ENCODE measurements around the gene BRIP1. TPM values are rescaled to one million over a fixed set of nuclear protein-coding genes. Genes with fewer than 3 reads are reported as not detected.

BRIP1 gene
- total RNA-seq, 4 donors from 2014 or later = 1.0 to 13.0 TPM; not detected in 2

DNA sequence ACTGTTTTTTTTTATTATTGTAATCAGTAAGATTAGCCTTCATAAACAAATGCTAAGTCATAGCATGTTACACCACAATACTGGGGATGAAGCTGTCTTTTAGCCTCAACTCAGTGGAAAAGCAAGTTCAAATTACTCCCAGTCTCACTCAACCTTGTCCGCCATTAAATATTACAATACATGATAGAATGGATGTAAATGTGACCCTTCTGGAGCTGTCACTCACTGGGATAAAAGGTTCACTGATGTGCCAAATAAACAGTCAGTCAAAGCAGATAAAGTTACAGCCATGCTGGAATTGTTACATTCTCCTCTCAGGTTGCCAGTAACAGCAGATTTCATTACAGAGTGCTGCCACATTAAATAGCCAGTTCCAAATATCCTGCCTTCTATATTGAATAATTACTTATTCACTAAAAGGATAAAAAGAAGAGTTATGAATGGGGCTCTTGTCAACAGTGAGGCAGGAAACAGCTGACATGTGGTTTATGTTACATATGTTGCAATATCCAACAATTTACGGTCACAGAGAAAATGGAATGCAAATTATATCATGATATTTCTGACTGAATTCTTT, 53.4 kb downstream of the BRIP1 start:
- Histone ChIP-seq H3K9me3 (no peaks in the 10 kb centered on the region), H3K36me3 (no peaks in the 10 kb centered on the region), H3K27me3 (no peaks in the 10 kb centered on the region), H3K4me1 (no peaks in the 10 kb centered on the region), H3K4me3 (no peak overlapping the region), H3K27ac (no peak overlapping the region)
- DNase-seq = no peak
- TF ChIP-seq POLR2A (IDR thresholded peaks at IDR 0.05) = no peak
- TF ChIP-seq, protein P1, sequence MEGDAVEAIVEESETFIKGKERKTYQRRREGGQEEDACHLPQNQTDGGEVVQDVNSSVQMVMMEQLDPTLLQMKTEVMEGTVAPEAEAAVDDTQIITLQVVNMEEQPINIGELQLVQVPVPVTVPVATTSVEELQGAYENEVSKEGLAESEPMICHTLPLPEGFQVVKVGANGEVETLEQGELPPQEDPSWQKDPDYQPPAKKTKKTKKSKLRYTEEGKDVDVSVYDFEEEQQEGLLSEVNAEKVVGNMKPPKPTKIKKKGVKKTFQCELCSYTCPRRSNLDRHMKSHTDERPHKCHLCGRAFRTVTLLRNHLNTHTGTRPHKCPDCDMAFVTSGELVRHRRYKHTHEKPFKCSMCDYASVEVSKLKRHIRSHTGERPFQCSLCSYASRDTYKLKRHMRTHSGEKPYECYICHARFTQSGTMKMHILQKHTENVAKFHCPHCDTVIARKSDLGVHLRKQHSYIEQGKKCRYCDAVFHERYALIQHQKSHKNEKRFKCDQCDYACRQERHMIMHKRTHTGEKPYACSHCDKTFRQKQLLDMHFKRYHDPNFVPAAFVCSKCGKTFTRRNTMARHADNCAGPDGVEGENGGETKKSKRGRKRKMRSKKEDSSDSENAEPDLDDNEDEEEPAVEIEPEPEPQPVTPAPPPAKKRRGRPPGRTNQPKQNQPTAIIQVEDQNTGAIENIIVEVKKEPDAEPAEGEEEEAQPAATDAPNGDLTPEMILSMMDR (IDR thresholded peaks at IDR 0.05) = no peak
- intact Hi-C loops (cut with DNase I; ENCODE audit: low total_unique reads) = no loop called here

DNA sequence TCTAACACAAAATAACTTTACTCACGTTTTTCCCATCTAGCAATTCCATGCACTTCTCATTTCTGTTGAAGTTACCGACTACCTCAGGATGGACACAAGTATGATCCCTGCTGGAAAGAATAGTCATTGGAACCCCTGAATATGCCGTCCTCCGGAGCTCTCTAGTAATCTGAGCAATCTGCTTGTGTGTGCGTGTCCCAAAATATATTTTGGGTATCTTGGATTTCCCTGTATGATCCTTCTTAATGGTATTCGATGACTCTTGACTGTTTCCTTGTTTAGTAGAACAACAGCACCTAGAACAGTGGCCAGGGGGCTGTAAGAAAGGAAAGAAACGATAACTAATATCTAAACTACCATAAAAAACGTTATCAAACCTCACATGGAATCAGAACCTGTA, 54.9 kb downstream of the BRIP1 start:
- Histone ChIP-seq H3K36me3 (no peaks in the 10 kb centered on the region), H3K27me3 (no peaks in the 10 kb centered on the region), H3K27ac (no peak overlapping the region), H3K4me3 (no peak overlapping the region), H3K4me1 (no peaks in the 10 kb centered on the region), H3K9me3 (no peaks in the 10 kb centered on the region)
- intact Hi-C loops (cut with DNase I; ENCODE audit: low total_unique reads) = no loop called here
- TF ChIP-seq POLR2A (IDR thresholded peaks at IDR 0.05) = no peak
- TF ChIP-seq, protein P1 (IDR thresholded peaks at IDR 0.05) = no peak
- DNase-seq = no peak

DNA sequence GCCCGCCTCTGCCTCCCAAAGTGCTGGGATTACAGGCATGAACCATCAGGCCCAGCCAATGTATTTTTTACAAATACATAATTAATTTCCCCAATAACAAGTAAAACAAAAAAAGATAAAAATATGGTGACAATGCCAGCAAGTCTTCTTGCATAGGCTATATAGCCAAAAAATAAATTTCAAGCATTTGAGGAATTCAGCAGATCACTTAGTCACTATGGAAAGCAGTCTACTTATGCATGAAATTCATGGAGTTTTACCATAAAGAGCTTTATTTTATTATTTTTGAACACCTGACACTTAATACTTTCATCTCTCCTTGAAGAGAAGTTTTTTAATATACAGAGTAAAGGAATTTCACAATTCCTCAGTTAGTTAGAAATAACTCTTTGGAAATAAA, 56.4 kb downstream of the BRIP1 start:
- Histone ChIP-seq H3K4me1 (no peaks in the 10 kb centered on the region), H3K9me3 (no peaks in the 10 kb centered on the region), H3K36me3 (no peaks in the 10 kb centered on the region), H3K27me3 (no peaks in the 10 kb centered on the region), H3K27ac (no peak overlapping the region), H3K4me3 (no peak overlapping the region)
- no peak for DNase-seq
- intact Hi-C loops (cut with DNase I; ENCODE audit: low total_unique reads) = no loop called here
- TF ChIP-seq, protein P1 (IDR thresholded peaks at IDR 0.05) = no peak
- TF ChIP-seq POLR2A (IDR thresholded peaks at IDR 0.05) = no peak

DNA sequence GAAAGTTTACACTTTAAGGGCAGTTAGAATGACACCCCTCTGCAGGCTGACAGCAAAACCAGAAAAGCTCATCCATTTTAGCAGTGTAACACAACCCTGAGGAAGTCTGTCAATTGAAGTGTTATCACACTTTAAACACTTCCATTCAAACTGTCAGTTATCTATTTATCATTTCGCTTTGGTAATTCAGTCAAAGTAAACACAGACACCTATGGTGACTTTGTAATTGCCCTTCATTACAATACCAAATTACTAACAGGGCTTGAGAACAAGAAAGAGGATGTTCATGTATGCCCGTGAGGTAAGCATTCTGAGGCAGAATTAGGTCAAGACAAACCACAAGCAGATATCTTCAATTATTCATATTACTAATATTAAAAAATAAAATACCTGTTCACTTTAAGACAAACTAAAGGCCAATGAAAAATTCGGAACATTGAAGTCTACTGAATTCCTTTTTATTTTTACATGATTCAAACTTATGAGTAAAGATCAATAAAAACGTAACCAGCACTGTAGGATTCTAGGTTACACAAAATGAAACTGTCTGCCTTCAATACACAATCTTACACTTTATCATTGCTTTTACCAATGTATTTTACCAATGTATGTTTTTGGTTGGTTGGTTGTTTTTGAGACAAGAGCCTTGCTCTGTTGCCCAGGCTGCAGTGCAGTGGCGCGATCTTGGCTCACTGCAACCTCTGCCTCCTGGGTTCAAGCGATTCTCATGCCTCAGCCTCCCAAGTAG, 57.1 kb downstream of the BRIP1 start:
- Histone ChIP-seq H3K4me3 (no peak overlapping the region), H3K4me1 (no peaks in the 10 kb centered on the region), H3K27me3 (no peaks in the 10 kb centered on the region), H3K27ac (no peak overlapping the region), H3K36me3 (no peaks in the 10 kb centered on the region), H3K9me3 (no peaks in the 10 kb centered on the region)
- DNase-seq = no peak
- intact Hi-C loops (cut with DNase I; ENCODE audit: low total_unique reads) = no loop called here
- TF ChIP-seq POLR2A (IDR thresholded peaks at IDR 0.05) = no peak
- TF ChIP-seq, protein P1 (IDR thresholded peaks at IDR 0.05) = no peak

DNA sequence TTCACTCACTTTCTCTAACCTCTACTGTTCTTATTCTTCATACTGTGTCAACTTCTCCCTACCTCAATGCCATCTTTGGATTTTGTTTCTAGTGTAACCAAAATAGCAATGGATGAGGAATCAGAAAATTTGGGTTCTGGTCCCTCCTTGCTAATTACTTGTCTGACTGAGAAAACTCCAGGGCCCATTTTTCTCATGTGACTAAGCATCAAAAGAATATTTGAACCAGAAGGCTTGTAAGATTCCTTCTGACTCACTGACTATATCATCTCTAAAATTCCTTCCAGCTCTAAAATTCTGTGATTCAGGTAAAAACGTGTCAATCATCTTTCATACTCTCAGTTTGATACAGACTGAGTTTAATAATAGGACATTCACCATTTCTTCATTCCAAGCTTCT, 57.9 kb downstream of the BRIP1 start:
- H3K4me3 ChIP-seq = no peak overlapping the region
- H3K9me3 ChIP-seq = no peaks in the 10 kb centered on the region
- no peaks in the 10 kb centered on the region for H3K4me1 ChIP-seq
- no peaks in the 10 kb centered on the region for H3K27me3 ChIP-seq
- intact Hi-C loops (cut with DNase I; ENCODE audit: low total_unique reads) = no loop called here
- no peak for TF ChIP-seq POLR2A (IDR thresholded peaks at IDR 0.05)
- TF ChIP-seq, protein P1 (IDR thresholded peaks at IDR 0.05) = no peak
- DNase-seq = no peak
- no peak overlapping the region for H3K27ac ChIP-seq
- H3K36me3 ChIP-seq = no peaks in the 10 kb centered on the region

Data from uterus (tissue), 4 donors.